DOHH2 (cell line): Measurements from ENCODE around the gene SELENOP.

Source experiments
- EZH2phosphoT487 ChIP-seq: fragments of 200-600 bp; sonication (generic); IDR thresholded peaks from 2 replicates; pipeline ENCODE4 v1.6.1; 2017; ENCODE audit warnings: borderline replicate concordance, mild to moderate bottlenecking, antibody characterized with exemption, low read length, moderate library complexity, mixed read lengths
- TF ChIP-seq, protein P1 (sequence below): fragments of 200-600 bp; sonication (generic); IDR thresholded peaks from one replicate; pipeline ENCODE4 v1.5.1; 2014; ENCODE audit warnings: antibody characterized with exemption, mild to moderate bottlenecking, low read depth, low read length; ENCODE audit not compliant: poor library complexity, severe bottlenecking

DNA sequence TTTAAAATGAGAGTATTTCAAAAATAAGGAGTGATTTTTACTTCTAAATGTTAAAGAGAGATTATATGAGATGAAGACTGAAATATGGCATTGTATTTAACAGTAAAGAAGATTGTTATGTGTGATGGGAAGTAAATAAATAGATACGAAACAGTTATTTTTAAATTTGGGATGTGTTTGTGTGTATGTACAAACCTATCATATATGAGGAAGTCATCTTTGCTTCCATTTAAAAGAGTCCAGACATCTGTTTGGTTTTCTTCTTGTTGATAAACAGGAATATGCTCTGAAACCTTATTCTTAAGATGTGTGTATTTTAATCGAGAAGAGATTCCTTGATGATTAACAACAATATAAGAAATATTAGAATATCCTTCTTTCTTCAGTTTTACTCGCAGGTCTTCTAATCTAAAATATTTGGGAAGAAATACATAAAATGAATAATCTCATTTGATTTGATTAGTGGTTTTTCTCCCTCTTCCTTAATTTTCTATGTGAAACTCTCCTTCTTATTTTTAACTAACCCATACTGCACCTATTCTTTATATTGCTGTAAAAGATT lies 4.9 kb downstream of the SELENOP start:
- TF ChIP-seq, protein P1, sequence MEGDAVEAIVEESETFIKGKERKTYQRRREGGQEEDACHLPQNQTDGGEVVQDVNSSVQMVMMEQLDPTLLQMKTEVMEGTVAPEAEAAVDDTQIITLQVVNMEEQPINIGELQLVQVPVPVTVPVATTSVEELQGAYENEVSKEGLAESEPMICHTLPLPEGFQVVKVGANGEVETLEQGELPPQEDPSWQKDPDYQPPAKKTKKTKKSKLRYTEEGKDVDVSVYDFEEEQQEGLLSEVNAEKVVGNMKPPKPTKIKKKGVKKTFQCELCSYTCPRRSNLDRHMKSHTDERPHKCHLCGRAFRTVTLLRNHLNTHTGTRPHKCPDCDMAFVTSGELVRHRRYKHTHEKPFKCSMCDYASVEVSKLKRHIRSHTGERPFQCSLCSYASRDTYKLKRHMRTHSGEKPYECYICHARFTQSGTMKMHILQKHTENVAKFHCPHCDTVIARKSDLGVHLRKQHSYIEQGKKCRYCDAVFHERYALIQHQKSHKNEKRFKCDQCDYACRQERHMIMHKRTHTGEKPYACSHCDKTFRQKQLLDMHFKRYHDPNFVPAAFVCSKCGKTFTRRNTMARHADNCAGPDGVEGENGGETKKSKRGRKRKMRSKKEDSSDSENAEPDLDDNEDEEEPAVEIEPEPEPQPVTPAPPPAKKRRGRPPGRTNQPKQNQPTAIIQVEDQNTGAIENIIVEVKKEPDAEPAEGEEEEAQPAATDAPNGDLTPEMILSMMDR: no peak
- TF ChIP-seq EZH2phosphoT487: no peak
